Vagina (tissue), 2 donors: ENCODE measurements around the gene DNAJC19.

Source experiments
- POLR2A ChIP-seq, 2 donors: fragments of 450-650 bp; IDR thresholded peaks; one replicate each; pipeline ENCODE4 v1.6.1; 2017; ENCODE audit warnings: antibody characterized with exemption in 2 of 2, mild to moderate bottlenecking in 2 of 2, moderate library complexity in 2 of 2
- POLR2AphosphoS5 ChIP-seq, 2 donors: sonication (generic); formaldehyde crosslinking; IDR thresholded peaks; one replicate each; pipeline ENCODE4 v1.9.0; 2017; ENCODE audit warnings: antibody characterized with exemption in 2 of 2, mild to moderate bottlenecking in 2 of 2, low read depth in 1 of 2; ENCODE audit not compliant: insufficient read depth in 1 of 2

GRCh38 chr3:181008796-181009195, 19.3 kb upstream of the DNAJC19 start:
- TF ChIP-seq POLR2A (IDR thresholded peaks at IDR 0.05), result no peak
- TF ChIP-seq POLR2AphosphoS5 (IDR thresholded peaks at IDR 0.05; ENCODE audit: insufficient read depth in 1 of 2, low read depth in 1 of 2), result no peak
